Measurements from ENCODE around the gene SAMM50.

The SAMM50 gene

GRCh38 chr22:44020981-44021380 is 65.7 kb downstream of the SAMM50 start:
- TF ChIP-seq CTCF (IDR thresholded peaks at IDR 0.05): no peak
- peaks cover 31% of the 10 kb centered on the region for H3K27me3 ChIP-seq
- H3K4me1 ChIP-seq (ENCODE audit: control insufficient read depth in 1 of 2, insufficient read depth in 1 of 2, low read depth in 1 of 2, low read length in 1 of 2): peaks cover 13 to 20% of the 10 kb centered on the region in 2 experiments
- H3K36me3 ChIP-seq: no peaks in the 10 kb centered on the region
- no peak overlapping the region for H3K4me3 ChIP-seq (ENCODE audit: low read depth in 1 of 2, low read length in 1 of 2)
- no peak overlapping the region for H3K27ac ChIP-seq
- no peaks in the 10 kb centered on the region for H3K9me3 ChIP-seq

DNA sequence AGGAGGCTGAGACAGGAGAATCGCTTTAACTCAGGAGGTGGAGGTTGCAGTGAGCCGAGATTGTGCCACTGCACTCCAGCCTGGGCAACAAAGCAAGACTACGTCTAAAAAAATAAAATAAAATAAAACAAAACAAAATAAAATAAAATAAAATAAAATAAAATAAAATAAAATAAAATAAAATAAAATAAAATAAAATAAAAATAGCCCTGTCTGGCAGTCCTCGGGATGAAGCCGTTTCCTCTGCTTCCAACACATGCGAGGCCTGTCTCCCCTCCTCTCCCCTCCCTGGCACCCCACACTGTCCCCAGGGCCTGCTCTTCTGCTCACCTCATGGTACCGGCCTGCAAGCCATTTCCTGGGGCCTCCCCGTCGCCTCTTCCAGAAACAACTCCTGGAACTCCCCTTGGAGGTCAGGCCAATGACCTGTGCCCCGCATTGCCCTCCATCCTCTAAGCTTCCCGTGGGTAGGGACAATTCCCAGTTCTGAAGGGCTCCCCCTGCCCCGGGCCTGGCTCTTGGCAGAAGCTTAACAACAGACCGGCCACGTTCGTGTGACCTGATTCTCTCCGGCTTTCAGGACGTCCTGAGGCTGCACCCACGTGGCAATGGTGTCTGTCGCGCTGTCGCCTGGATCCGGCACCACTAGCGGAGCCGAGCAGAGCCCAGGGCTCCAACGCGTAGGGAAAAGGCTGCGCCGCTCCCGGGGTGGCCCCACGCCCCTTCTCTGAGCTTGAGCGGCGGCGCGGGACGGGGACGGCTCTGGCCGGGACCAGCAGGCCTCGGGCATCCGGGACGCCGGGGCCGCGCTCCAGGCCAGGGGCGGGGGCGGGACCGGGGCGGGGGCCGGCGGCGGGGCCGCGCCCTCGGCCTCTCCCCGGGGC is 68.4 kb downstream of the SAMM50 start:
- Histone ChIP-seq H3K9me3 (no peaks in the 10 kb centered on the region), H3K4me3 (ENCODE audit: low read depth in 1 of 2, low read length in 1 of 2) (peak overlapping the region; percentile 44 to 45), H3K27ac (no peak overlapping the region), H3K4me1 (ENCODE audit: control insufficient read depth in 1 of 2, insufficient read depth in 1 of 2, low read depth in 1 of 2, low read length in 1 of 2) (peaks cover 27 to 35% of the 10 kb centered on the region in 2 experiments), H3K27me3 (peaks cover 38% of the 10 kb centered on the region), H3K36me3 (no peaks in the 10 kb centered on the region)
- TF ChIP-seq CTCF (IDR thresholded peaks at IDR 0.05): no peak

GRCh38 chr22:44024288-44024921 is 69.2 kb downstream of the SAMM50 start, which contains the start of gene PARVB:
PARVB (plus strand) TSS chr22:44024302; CDS start chr22:44024340, 38 bp downstream.
- no peak within 1 kb of the TSS for H3K27ac ChIP-seq
- H3K4me1 ChIP-seq (ENCODE audit: control insufficient read depth in 1 of 2, insufficient read depth in 1 of 2, low read depth in 1 of 2, low read length in 1 of 2): peaks cover 27 to 35% of the 10 kb centered on the region in 2 experiments
- TF ChIP-seq CTCF (IDR thresholded peaks at IDR 0.05): no peak
- H3K36me3 ChIP-seq: no peaks in the 10 kb centered on the region
- peak within 1 kb of the TSS; percentile 44 to 45 for H3K4me3 ChIP-seq (ENCODE audit: low read depth in 1 of 2, low read length in 1 of 2)
- H3K27me3 ChIP-seq: peaks cover 38% of the 10 kb centered on the region
- H3K9me3 ChIP-seq: no peaks in the 10 kb centered on the region

DNA sequence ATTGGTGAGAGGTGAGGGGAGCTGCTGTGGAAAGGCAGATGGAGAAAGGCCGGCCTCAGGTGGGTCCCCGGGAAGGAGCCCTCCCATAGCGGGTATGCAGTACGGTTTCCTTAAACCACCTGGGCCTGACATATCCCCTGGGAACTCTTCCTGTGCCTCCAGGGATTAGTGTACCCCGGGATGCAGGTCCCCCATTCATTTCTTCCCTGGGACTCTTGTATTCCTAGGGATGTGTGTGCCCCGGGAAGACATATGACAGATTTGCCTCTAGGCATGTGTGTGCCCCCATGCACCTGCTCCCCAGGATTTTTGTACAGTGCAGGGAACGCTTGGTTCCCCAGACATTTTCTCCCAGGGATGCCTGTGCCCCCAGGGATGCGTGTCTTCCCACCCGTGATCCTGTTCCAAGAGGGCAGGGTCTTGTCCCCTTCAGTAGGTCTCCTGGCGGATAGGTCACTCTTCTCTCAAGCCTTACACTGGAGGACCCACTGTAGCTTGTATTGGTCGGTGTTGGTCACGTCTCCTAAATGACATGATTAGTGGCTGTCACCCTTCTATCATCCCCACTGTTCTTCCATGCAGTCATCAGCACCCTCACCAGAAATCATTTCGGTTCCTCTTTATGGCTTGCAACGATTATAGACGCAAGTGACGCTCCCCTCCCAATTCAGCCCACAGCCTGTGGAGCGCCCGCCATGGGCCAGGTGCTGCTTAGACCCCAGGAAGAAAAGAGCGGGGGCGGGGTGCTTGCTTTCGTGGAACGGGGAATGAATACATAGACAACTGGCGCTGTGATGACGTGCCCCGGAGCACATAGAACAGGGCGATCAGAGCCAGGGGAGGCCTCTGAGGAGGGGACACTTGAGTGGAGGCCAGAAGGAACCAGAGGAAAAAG is 70.2 kb downstream of the SAMM50 start:
- peaks cover 38% of the 10 kb centered on the region for H3K27me3 ChIP-seq
- H3K27ac ChIP-seq: no peak overlapping the region
- no peak for TF ChIP-seq CTCF (IDR thresholded peaks at IDR 0.05)
- H3K9me3 ChIP-seq: no peaks in the 10 kb centered on the region
- H3K4me1 ChIP-seq (ENCODE audit: control insufficient read depth in 1 of 2, insufficient read depth in 1 of 2, low read depth in 1 of 2, low read length in 1 of 2): peaks cover 27 to 35% of the 10 kb centered on the region in 2 experiments
- no peak overlapping the region for H3K4me3 ChIP-seq (ENCODE audit: low read depth in 1 of 2, low read length in 1 of 2)
- H3K36me3 ChIP-seq: no peaks in the 10 kb centered on the region

DNA sequence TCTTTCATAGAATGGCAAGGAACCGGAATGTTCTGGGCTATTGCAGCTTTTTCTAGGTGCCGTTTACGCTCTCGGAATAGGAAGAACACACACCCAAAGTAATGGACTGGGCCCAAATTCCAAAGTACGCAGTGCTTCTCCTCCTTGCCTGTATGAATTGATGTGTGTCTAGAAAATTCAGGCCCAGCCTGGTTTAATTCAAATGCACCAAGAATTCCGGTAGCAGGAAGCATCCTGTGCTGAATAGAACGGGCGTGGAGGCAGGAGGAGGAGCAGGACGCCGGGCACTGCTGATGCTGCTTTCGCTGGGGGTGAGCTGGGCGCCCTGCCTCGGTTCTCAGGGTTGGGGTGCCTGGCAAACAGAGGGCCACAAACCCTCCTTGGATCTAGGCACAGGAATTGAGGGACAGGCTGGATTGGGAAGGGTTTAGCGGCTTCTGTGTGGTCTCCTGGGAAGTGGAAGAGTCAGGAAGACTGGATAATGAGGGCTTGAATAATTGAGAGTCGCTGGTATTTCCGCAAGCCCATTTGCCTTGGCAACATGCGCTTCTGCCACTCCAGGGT is 70.9 kb downstream of the SAMM50 start:
- no peak for TF ChIP-seq CTCF (IDR thresholded peaks at IDR 0.05)
- Histone ChIP-seq H3K27ac (peak overlapping the region; percentile 56), H3K9me3 (no peaks in the 10 kb centered on the region), H3K4me3 (ENCODE audit: low read depth in 1 of 2, low read length in 1 of 2) (peak overlapping the region; percentile 57 to 62), H3K36me3 (no peaks in the 10 kb centered on the region), H3K27me3 (peaks cover 38% of the 10 kb centered on the region), H3K4me1 (ENCODE audit: control insufficient read depth in 1 of 2, insufficient read depth in 1 of 2, low read depth in 1 of 2, low read length in 1 of 2) (peaks cover 27 to 35% of the 10 kb centered on the region in 2 experiments)

All from neutrophil (primary cell).